K562 (cell line): ENCODE data around the gene FADS6. TPM values are rescaled to one million over a fixed set of nuclear protein-coding genes. Genes with fewer than 3 reads are reported as not detected.

ENCODE experiments used
- ARID1B ChIP-seq: fragments of 450-650 bp; IDR thresholded peaks from 2 replicates; pipeline ENCODE4 v1.6.1; 2016; ENCODE audit warnings: antibody characterized with exemption, mild to moderate bottlenecking, inconsistent platforms
- BMI1 ChIP-seq: fragments of 150-350 bp; IDR thresholded peaks from 2 replicates; pipeline ENCODE4 v1.6.1; 2014; ENCODE audit warnings: low read length
- CAMTA2 ChIP-seq: fragments of 250-450 bp; sonication (Bioruptor Pico); conservative IDR thresholded peaks from 2 replicates; pipeline ENCODE4 v1.5.1; 2022
- ETS2 ChIP-seq: IDR thresholded peaks from 2 replicates; pipeline ENCODE4 v1.6.1; 2016; ENCODE audit warnings: borderline replicate concordance, missing genetic modification characterization, mild to moderate bottlenecking, moderate library complexity, missing compliant biosample characterization; ENCODE audit not compliant: poor library complexity, severe bottlenecking
- ETV5 ChIP-seq: sonication (generic); formaldehyde crosslinking; IDR thresholded peaks from 2 replicates; pipeline ENCODE4 v1.4.0; 2020; ENCODE audit warnings: low read depth, mild to moderate bottlenecking, missing genetic modification reagents
- HMGN3 ChIP-seq: IDR thresholded peaks from 2 replicates; pipeline ENCODE4 v1.6.1; 2011; ENCODE audit warnings: borderline replicate concordance, low read depth, mild to moderate bottlenecking, mixed read lengths, low read length; ENCODE audit not compliant: insufficient read length; ENCODE audit errors: extremely low read depth
- KAT7 ChIP-seq: sonication (generic); formaldehyde crosslinking; IDR thresholded peaks from 2 replicates; pipeline ENCODE4 v1.8.0; 2022; ENCODE audit warnings: missing genetic modification reagents, mild to moderate bottlenecking, borderline replicate concordance
- NEUROD1 ChIP-seq: fragments of 150-350 bp; IDR thresholded peaks from 2 replicates; pipeline ENCODE4 v1.6.1; 2014; ENCODE audit warnings: borderline replicate concordance, low read length, low read depth; ENCODE audit not compliant: partially characterized antibody
- NUFIP1 ChIP-seq: fragments of 450-650 bp; IDR thresholded peaks from 2 replicates; pipeline ENCODE4 v1.6.1; 2018; ENCODE audit not compliant: partially characterized antibody
- PPARD ChIP-seq: fragments of 250-450 bp; sonication (Bioruptor Pico); IDR thresholded peaks from 2 replicates; pipeline ENCODE4 v1.8.0; 2022; ENCODE audit warnings: inconsistent platforms, mild to moderate bottlenecking, moderate library complexity
- PURB ChIP-seq: sonication (generic); formaldehyde crosslinking; IDR thresholded peaks from 2 replicates; pipeline ENCODE4 v1.9.0; 2021; ENCODE audit warnings: low read depth, mild to moderate bottlenecking, missing genetic modification reagents
- RAD21 ChIP-seq, 2 experiments: fragments of 250-450 bp in 1 of 2; fragments of 450-650 bp in 1 of 2; sonication (Bioruptor Pico) in 1 of 2; formaldehyde crosslinking in 1 of 2; IDR thresholded peaks in 1 of 2; conservative IDR thresholded peaks in 1 of 2; 2 replicates each; pipeline versions ENCODE4 v1.4.0 to v1.8.0; 2020 to 2022; ENCODE audit warnings: mild to moderate bottlenecking in 2 of 2, moderate library complexity in 1 of 2
- SMAD4 ChIP-seq: fragments of 250-450 bp; sonication (Bioruptor Pico); conservative IDR thresholded peaks from 2 replicates; pipeline ENCODE4 v1.8.0; 2021; ENCODE audit warnings: inconsistent platforms, mild to moderate bottlenecking, moderate library complexity
- TAF15 ChIP-seq: fragments of 200-400 bp; formaldehyde crosslinking; IDR thresholded peaks from 2 replicates; pipeline ENCODE4 v1.6.1; 2017; ENCODE audit warnings: mild to moderate bottlenecking, low read depth, low read length, moderate library complexity
- ZNF699 ChIP-seq: fragments of 250-450 bp; sonication (Bioruptor Pico); IDR thresholded peaks from 2 replicates; pipeline ENCODE4 v1.8.0; 2021; ENCODE audit warnings: mild to moderate bottlenecking, moderate library complexity; ENCODE audit not compliant: insufficient replicate concordance
- ZNF707 ChIP-seq: fragments of 250-450 bp; sonication (Bioruptor Pico); conservative IDR thresholded peaks from 2 replicates; pipeline ENCODE4 v1.8.0; 2022; ENCODE audit warnings: inconsistent platforms, mild to moderate bottlenecking, moderate library complexity
- polyA plus RNA-seq, 8 experiments: library from polyadenylated mRNA; depleted of rRNA in 4 of 8; stranded (reverse) in 5 of 8; unstranded in 3 of 8; fragments of >200 nt; fragmentation: Nextera tagmentation in 2 of 8; fragmentation: Illumina TruSeq in 1 of 8; extraction: Ambion mirVana in 2 of 8; extraction: Trizol in 1 of 8; gene quantifications; 2 replicates each; pipeline versions ENCODE4 v1.2.1 to v1.2.3, GENCODE V29; 2011 to 2014; ENCODE audit warnings: inconsistent platforms in 1 of 8, missing spikeins in 1 of 8
- total RNA-seq, 7 experiments: library from RNA; depleted of rRNA in 6 of 7; stranded (reverse); fragments of >200 nt in 6 of 7; fragmentation: Illumina TruSeq in 2 of 7; extraction: Trizol in 2 of 7; gene quantifications; 2 replicates each; pipeline versions ENCODE4 v1.2.1 to v1.2.3, GENCODE V29; 2011 to 2021; ENCODE audit warnings: low replicate concordance in 1 of 7
- TF ChIP-seq, protein P1 (sequence below): fragments of 450-650 bp; IDR thresholded peaks from one replicate; pipeline ENCODE4 v1.6.1; 2018; ENCODE audit warnings: mild to moderate bottlenecking, moderate library complexity; ENCODE audit not compliant: partially characterized antibody
- TF ChIP-seq, protein P2 (sequence below): fragments of 250-450 bp; sonication (Bioruptor Pico); IDR thresholded peaks from 2 replicates; pipeline ENCODE4 v1.8.0; 2022; ENCODE audit warnings: moderate library complexity, mild to moderate bottlenecking, inconsistent platforms
- TF ChIP-seq, protein P3 (sequence below): fragments of 450-650 bp; IDR thresholded peaks from 2 replicates; pipeline ENCODE4 v1.6.1; 2016; ENCODE audit warnings: borderline replicate concordance
- TF ChIP-seq, protein P4 (sequence below): IDR thresholded peaks from 2 replicates; pipeline ENCODE4 v1.6.1; 2011; ENCODE audit warnings: borderline replicate concordance, low read depth, mild to moderate bottlenecking, moderate library complexity, low read length; ENCODE audit not compliant: insufficient read depth, poor library complexity, severe bottlenecking

Gene FADS6
- total and polyA plus RNA-seq, 9 of the 15 experiments (the other 6 are each of a cell fraction or from before 2014, with no cell fraction given) = 0.18 to 0.22 TPM; not detected in 7

DNA sequence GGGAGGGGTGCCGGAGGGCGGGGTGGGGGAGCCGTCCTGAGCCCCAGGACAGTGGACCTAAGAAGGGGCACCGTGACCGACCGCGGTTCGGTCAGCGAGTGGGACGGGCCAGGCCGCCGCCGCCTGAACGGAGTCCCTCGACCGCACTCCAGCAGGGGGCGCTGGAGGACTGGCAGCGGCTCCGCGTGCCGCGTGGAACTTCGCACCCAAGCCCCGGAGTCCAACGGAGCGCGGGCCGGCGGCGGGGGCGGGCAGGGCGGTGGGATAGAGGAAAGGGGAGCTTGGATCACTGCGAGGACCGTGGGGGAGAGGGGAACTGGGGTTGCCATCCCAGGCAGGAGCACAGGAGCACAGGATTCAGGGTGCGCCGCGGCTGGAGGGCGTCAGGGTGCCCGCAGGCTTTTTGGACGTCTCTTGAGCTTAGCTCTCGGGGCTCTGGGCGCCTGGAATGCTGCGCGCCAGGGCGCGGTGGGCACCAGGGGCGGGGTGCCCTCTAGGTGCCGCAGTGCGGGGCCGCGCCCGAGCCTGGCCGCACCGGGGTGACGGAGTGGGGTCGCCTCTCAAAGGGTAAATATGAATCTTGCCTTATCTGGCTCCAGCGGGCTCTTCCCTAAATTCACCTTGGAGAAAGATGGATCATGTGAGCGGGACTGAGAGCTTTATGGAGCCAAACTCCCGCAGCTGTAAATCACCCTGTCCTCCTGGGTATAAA is 30.3 kb upstream of the FADS6 start (continued):
- TF ChIP-seq, protein P1, sequence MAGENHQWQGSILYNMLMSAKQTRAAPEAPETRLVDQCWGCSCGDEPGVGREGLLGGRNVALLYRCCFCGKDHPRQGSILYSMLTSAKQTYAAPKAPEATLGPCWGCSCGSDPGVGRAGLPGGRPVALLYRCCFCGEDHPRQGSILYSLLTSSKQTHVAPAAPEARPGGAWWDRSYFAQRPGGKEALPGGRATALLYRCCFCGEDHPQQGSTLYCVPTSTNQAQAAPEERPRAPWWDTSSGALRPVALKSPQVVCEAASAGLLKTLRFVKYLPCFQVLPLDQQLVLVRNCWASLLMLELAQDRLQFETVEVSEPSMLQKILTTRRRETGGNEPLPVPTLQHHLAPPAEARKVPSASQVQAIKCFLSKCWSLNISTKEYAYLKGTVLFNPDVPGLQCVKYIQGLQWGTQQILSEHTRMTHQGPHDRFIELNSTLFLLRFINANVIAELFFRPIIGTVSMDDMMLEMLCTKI = no peak
- TF ChIP-seq PURB (CRISPR knock-in tag) (no peak), NEUROD1 (no peak), ETS2 (tag) (no peak), ZNF707 (CRISPR knock-in tag) (no peak), ZNF699 (CRISPR knock-in tag) (no peak), NUFIP1 (no peak), ETV5 (CRISPR knock-in tag) (0 out of 2 replicates have a peak, but pooled peaks have one; percentile 58), PPARD (CRISPR knock-in tag) (no peak), ARID1B (no peak), SMAD4 (CRISPR knock-in tag) (no peak), RAD21 (CRISPR knock-in tag; conservative IDR thresholded peaks at IDR 0.05 in 1 of 2, IDR thresholded peaks at IDR 0.05 in 1 of 2) (peak; percentile 76 to 84), HMGN3 (peak; percentile 25), KAT7 (CRISPR knock-in tag) (no peak), TAF15 (no peak), CAMTA2 (CRISPR knock-in tag) (no peak), BMI1 (no peak)
- TF ChIP-seq, protein P2, sequence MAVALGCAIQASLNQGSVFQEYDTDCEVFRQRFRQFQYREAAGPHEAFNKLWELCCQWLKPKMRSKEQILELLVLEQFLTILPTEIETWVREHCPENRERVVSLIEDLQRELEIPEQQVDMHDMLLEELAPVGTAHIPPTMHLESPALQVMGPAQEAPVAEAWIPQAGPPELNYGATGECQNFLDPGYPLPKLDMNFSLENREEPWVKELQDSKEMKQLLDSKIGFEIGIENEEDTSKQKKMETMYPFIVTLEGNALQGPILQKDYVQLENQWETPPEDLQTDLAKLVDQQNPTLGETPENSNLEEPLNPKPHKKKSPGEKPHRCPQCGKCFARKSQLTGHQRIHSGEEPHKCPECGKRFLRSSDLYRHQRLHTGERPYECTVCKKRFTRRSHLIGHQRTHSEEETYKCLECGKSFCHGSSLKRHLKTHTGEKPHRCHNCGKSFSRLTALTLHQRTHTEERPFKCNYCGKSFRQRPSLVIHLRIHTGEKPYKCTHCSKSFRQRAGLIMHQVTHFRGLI (CRISPR knock-in tag) = no peak
- TF ChIP-seq, protein P3, sequence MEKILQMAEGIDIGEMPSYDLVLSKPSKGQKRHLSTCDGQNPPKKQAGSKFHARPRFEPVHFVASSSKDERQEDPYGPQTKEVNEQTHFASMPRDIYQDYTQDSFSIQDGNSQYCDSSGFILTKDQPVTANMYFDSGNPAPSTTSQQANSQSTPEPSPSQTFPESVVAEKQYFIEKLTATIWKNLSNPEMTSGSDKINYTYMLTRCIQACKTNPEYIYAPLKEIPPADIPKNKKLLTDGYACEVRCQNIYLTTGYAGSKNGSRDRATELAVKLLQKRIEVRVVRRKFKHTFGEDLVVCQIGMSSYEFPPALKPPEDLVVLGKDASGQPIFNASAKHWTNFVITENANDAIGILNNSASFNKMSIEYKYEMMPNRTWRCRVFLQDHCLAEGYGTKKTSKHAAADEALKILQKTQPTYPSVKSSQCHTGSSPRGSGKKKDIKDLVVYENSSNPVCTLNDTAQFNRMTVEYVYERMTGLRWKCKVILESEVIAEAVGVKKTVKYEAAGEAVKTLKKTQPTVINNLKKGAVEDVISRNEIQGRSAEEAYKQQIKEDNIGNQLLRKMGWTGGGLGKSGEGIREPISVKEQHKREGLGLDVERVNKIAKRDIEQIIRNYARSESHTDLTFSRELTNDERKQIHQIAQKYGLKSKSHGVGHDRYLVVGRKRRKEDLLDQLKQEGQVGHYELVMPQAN = no peak
- TF ChIP-seq, protein P4, sequence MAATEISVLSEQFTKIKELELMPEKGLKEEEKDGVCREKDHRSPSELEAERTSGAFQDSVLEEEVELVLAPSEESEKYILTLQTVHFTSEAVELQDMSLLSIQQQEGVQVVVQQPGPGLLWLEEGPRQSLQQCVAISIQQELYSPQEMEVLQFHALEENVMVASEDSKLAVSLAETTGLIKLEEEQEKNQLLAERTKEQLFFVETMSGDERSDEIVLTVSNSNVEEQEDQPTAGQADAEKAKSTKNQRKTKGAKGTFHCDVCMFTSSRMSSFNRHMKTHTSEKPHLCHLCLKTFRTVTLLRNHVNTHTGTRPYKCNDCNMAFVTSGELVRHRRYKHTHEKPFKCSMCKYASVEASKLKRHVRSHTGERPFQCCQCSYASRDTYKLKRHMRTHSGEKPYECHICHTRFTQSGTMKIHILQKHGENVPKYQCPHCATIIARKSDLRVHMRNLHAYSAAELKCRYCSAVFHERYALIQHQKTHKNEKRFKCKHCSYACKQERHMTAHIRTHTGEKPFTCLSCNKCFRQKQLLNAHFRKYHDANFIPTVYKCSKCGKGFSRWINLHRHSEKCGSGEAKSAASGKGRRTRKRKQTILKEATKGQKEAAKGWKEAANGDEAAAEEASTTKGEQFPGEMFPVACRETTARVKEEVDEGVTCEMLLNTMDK = peak; percentile 80
